Thoracic aorta (tissue), 2 donors: ENCODE data around the gene BCAS3. TPM values are rescaled to one million over a fixed set of nuclear protein-coding genes. Genes with fewer than 3 reads are reported as not detected.

Source experiments
- ATAC-seq: fragments of 150-250 bp; one replicate; pipeline ENCODE4 v1.8.0; 2017; ENCODE audit warnings: low read depth; ENCODE audit not compliant: insufficient number of reproducible peaks, low FRiP score
- DNase-seq: peaks from one replicate; pipeline ENCODE4 v3.0.0-alpha.2; 2020; ENCODE audit warnings: low spot score
- H3K27ac ChIP-seq, 2 donors: fragments of 200-600 bp; sonication (generic); 1 replicate in 1 of 2; 2 replicates in 1 of 2; pipeline ENCODE4 v1.5.1; 2016; ENCODE audit warnings: mild to moderate bottlenecking in 2 of 2, moderate library complexity in 2 of 2
- H3K27me3 ChIP-seq: fragments of 200-600 bp; sonication (generic); replicated peaks from 2 replicates; pipeline ENCODE4 v1.6.0; 2016; ENCODE audit warnings: mild to moderate bottlenecking; ENCODE audit not compliant: insufficient read depth
- H3K36me3 ChIP-seq: fragments of 200-600 bp; sonication (generic); one replicate; pipeline ENCODE4 v1.5.1; 2016
- H3K4me1 ChIP-seq, 2 donors: fragments of 200-600 bp; sonication (generic); 1 replicate in 1 of 2; 2 replicates in 1 of 2; pipeline versions ENCODE4 v1.5.1 to v1.6.0; 2016; ENCODE audit warnings: low read depth in 2 of 2, mild to moderate bottlenecking in 1 of 2; ENCODE audit not compliant: control insufficient read depth in 1 of 2
- H3K4me3 ChIP-seq: fragments of 200-600 bp; sonication (generic); 2 replicates; pipeline ENCODE4 v1.5.1; 2016; ENCODE audit warnings: mild to moderate bottlenecking
- H3K9me3 ChIP-seq: fragments of 200-600 bp; sonication (generic); 2 replicates; pipeline ENCODE4 v1.5.1; 2016
- total RNA-seq, 2 donors: library from RNA; depleted of rRNA; stranded (reverse); fragments of >200 nt; gene quantifications; one replicate each; pipeline versions ENCODE4 v1.1.0 to v1.2.3, GENCODE V29; 2016
- TF ChIP-seq, protein P1 (sequence below): fragments of 200-600 bp; sonication (generic); IDR thresholded peaks from one replicate; pipeline ENCODE4 v1.5.1; 2019; ENCODE audit warnings: antibody characterized with exemption

BCAS3 gene
- total RNA-seq, 2 donors from 2014 or later, result 35.1 to 69.3 TPM

- no peaks in the 10 kb centered on the region for H3K4me1 ChIP-seq
- no peak for DNase-seq
- no peak overlapping the region for H3K4me3 ChIP-seq
- no peaks in the 10 kb centered on the region for H3K36me3 ChIP-seq
- no peak overlapping the region for H3K27ac ChIP-seq
- TF ChIP-seq, protein P1, sequence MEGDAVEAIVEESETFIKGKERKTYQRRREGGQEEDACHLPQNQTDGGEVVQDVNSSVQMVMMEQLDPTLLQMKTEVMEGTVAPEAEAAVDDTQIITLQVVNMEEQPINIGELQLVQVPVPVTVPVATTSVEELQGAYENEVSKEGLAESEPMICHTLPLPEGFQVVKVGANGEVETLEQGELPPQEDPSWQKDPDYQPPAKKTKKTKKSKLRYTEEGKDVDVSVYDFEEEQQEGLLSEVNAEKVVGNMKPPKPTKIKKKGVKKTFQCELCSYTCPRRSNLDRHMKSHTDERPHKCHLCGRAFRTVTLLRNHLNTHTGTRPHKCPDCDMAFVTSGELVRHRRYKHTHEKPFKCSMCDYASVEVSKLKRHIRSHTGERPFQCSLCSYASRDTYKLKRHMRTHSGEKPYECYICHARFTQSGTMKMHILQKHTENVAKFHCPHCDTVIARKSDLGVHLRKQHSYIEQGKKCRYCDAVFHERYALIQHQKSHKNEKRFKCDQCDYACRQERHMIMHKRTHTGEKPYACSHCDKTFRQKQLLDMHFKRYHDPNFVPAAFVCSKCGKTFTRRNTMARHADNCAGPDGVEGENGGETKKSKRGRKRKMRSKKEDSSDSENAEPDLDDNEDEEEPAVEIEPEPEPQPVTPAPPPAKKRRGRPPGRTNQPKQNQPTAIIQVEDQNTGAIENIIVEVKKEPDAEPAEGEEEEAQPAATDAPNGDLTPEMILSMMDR, result no peak
- ATAC-seq, result no peak
- H3K27me3 ChIP-seq, result no peaks in the 10 kb centered on the region
- H3K9me3 ChIP-seq, result no peaks in the 10 kb centered on the region
Measured at GRCh38 chr17:61017317-61018006, 339.8 kb downstream of the BCAS3 start.

- no peaks in the 10 kb centered on the region for H3K4me1 ChIP-seq
- DNase-seq, result no peak
- no peaks in the 10 kb centered on the region for H3K36me3 ChIP-seq
- TF ChIP-seq, protein P1, result no peak
- no peak for ATAC-seq
- no peak overlapping the region for H3K27ac ChIP-seq
- H3K9me3 ChIP-seq, result no peaks in the 10 kb centered on the region
- H3K27me3 ChIP-seq, result no peaks in the 10 kb centered on the region
- H3K4me3 ChIP-seq, result no peak overlapping the region
Measured at GRCh38 chr17:61018938-61019337, 341.3 kb downstream of the BCAS3 start.

GRCh38 chr17:61023996-61024395, 346.3 kb downstream of the BCAS3 start:
- Histone ChIP-seq H3K4me1 (no peaks in the 10 kb centered on the region), H3K4me3 (no peak overlapping the region), H3K27me3 (no peaks in the 10 kb centered on the region), H3K9me3 (no peaks in the 10 kb centered on the region), H3K36me3 (no peaks in the 10 kb centered on the region), H3K27ac (no peak overlapping the region)
- ATAC-seq (no peak), DNase-seq (no peak)
- TF ChIP-seq, protein P1, result no peak

DNA sequence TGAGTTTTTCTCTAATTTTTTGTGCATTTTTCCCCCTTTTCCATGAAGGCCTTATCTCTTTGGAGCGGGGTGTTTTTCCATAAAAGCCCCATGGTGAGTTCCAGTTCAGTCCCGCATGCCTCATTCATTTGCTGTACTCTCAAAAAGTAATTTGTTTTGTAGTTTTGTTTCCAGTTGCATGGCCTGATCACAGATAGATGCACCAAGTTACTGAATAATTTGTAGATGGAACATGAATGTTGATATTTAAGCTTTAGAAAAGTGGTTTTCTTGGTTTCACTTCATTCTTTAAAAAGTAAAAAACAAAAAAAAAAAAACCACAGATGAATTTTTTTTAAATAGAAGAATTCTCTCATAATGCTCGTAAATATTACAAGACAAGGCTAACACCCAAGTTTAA, 349.2 kb downstream of the BCAS3 start:
- H3K36me3 ChIP-seq, result no peaks in the 10 kb centered on the region
- no peak for ATAC-seq
- H3K27me3 ChIP-seq, result no peaks in the 10 kb centered on the region
- H3K9me3 ChIP-seq, result no peaks in the 10 kb centered on the region
- no peak overlapping the region for H3K4me3 ChIP-seq
- TF ChIP-seq, protein P1, result no peak
- H3K27ac ChIP-seq, result no peak overlapping the region
- no peak for DNase-seq
- H3K4me1 ChIP-seq, result no peaks in the 10 kb centered on the region

- Histone ChIP-seq H3K4me3 (no peak overlapping the region), H3K4me1 (no peaks in the 10 kb centered on the region), H3K36me3 (no peaks in the 10 kb centered on the region), H3K9me3 (no peaks in the 10 kb centered on the region), H3K27ac (no peak overlapping the region), H3K27me3 (no peaks in the 10 kb centered on the region)
- ATAC-seq (no peak), DNase-seq (no peak)
- TF ChIP-seq, protein P1, result no peak
Measured at GRCh38 chr17:61029181-61029580, 351.5 kb downstream of the BCAS3 start.
